WI38 (cell line): Measurements from ENCODE around the gene MYL6B.
"Not testable (repeated sequence)": the region's sequence is repeated elsewhere in the genome, so short reads cannot be mapped to it uniquely, and the experiment has no call there.

ENCODE experiments used
- H3K4me3 ChIP-seq: 2 replicates; pipeline ENCODE4 v1.5.1; 2011; ENCODE audit warnings: low read depth, mild to moderate bottlenecking, control low read depth, low read length
- CTCF ChIP-seq: IDR thresholded peaks from 2 replicates; pipeline ENCODE4 v1.5.1; 2012; ENCODE audit warnings: low read depth, mild to moderate bottlenecking, control low read depth, low read length

The MYL6B gene

DNA sequence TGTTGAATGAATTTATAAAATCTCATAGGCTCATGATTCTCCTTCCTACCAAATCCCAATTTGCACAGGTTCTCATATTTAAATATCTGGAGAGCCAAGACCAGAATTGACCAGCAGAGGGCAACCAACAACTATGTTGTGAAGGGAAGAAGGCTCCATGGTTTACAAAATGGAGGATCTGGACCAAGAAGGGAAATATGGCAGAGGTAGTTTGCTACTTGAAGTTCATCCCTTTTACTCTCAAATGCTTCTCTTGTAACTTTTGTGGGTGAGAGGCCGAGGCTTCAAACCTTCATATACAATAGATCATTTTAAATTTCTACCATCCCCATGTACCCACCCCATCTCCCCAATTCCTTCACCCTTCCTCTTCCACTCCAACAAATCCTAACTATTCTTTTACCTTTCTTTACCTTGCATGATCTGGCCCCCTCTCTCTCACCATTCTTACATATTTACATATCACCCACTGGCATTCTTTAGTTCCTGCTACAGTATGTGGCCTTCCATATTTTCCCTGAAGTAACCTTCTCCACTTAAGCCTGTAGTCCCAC is 40.7 kb downstream of the MYL6B start:
- peak; percentile 61 for TF ChIP-seq CTCF
- H3K4me3 ChIP-seq, result no peak overlapping the region

DNA sequence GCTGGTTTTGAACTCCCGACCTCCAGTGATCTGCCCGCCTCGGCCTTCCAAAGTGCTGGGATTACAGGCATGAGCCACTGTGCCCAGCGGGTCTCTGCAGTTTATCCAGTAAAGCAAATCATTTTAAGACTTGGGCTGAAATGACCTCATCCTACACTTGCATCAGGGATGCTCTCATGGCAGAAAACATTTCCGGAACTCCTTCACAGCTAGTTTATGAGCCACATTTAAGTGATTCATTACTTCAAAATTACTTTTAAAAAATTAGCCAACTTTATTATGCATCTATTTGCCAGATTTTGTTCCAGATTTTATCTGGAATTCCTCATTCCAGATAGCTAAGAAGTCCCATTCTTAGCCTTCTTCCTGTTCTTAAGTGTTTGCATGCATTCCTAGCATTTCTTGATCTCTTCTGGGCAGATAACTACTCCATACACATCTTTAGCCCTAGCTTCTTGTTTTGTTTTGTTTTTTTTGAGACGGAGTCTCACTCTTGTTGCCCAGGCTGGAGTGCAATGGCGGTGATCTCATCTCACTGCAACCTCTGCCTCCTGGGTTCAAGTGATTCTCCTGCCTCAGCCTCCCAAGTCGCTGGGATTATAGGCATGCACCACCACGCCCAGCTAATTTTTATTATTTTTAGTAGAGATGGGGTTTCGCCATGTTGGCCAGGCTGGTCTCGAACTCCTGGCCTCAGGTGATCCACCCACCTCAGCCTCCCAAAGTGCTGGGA is 44.6 kb downstream of the MYL6B start:
- H3K4me3 ChIP-seq, result not testable (repeated sequence)

GRCh38 chr12:56197921-56198635 is 45.7 kb downstream of the MYL6B start:
- TF ChIP-seq CTCF, result no peak
- H3K4me3 ChIP-seq, result no peak overlapping the region

GRCh38 chr12:56198836-56199235 is 46.4 kb downstream of the MYL6B start:
- TF ChIP-seq CTCF, result no peak
- H3K4me3 ChIP-seq, result no peak overlapping the region

DNA sequence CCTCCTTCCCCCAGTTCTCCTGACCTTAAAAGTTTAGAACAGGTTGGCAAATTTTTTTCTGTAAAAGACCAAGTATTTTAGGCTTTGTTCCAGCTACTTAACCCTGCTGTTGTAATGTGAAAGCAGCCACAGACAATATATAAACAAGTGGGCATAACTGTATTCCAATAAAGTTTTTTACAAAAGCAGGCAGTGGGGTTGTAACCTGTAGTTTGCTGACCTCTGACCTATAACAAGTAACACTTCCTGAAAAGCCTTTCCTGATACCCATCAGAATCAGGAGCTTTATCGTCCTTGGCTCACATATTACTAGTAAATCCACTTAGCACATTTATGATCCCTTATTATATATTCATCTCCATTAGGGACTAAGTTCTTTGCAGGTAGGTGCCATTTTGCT is 50.0 kb downstream of the MYL6B start:
- TF ChIP-seq CTCF, result no peak
- H3K4me3 ChIP-seq, result no peak overlapping the region

- H3K4me3 ChIP-seq, result no peak overlapping the region
- TF ChIP-seq CTCF, result no peak
Observed at GRCh38 chr12:56202838-56203237, 50.5 kb downstream of the MYL6B start.

DNA sequence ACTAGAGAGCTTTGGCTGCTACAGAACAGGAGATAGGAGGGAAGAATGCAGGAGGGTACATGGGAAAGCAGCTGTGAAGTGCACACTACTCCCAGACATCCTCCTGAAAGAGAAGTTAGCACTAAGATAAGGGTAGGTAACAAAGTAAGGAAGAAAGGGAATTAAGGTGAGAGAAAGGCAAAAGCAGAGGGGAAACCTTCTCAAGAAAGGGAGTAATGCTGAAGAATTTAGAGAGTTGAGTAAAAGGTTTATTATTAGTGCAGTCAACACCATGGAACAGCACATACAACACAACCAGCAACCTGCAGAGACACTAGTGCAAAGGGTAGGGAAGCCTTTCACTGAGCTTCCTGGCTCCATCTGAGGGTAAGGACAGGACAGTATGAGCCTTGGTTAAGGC is 51.9 kb downstream of the MYL6B start:
- TF ChIP-seq CTCF, result no peak

More for the DNA sequence above, 51.9 kb downstream of the MYL6B start:
- no peak overlapping the region for H3K4me3 ChIP-seq
